ENCODE results near the gene BACH2.

BACH2 gene

DNA sequence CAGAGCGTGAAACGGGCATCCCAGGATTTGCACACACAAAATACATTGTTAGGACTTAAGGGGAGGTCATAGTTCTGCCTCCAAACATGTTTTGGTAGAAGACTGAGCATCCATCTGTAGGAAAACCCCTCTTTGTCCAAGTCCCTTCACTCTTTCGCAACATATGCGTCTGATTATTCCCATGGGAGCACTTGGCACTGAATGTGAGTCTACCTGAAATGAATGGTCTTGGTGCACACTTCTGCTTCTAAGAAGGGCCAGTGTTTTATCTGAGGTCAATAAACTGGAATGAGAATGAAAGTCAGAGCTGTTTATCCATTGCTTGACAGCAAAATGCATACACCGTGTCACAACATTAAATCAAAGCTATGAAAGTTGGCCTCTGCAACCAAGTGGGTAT is 369.4 kb downstream of the BACH2 start:
- Histone ChIP-seq H3K9me2 (replicated peaks; ENCODE audit: control insufficient read depth, low read length) (no peaks in the 10 kb centered on the region), H3K27ac (ENCODE audit: low read depth, low read length) (no peak overlapping the region), H3K4me2 (ENCODE audit: low read length) (no peak overlapping the region), H3K27me3 (ENCODE audit: control insufficient read depth, low read length) (no peaks in the 10 kb centered on the region), H3K4me1 (ENCODE audit: control insufficient read depth, low read length) (no peaks in the 10 kb centered on the region), H4K20me1 (ENCODE audit: control insufficient read depth, insufficient read depth, low read depth, low read length) (peaks cover 22% of the 10 kb centered on the region), H3F3A (ENCODE audit: control insufficient read depth, insufficient read depth) (peaks cover 80% of the 10 kb centered on the region), H3K9me3 (ENCODE audit: control insufficient read depth, insufficient read depth, low read length) (no peaks in the 10 kb centered on the region), H3K4me3 (ENCODE audit: low read length) (no peak overlapping the region), H3K79me2 (ENCODE audit: control insufficient read depth, low read length) (0 out of 2 replicates have a peak, but pooled peaks cover 3% of the 10 kb centered on the region), H3K36me3 (ENCODE audit: control insufficient read depth, low read length) (peaks cover 50% of the 10 kb centered on the region)
- TF ChIP-seq, protein P1, sequence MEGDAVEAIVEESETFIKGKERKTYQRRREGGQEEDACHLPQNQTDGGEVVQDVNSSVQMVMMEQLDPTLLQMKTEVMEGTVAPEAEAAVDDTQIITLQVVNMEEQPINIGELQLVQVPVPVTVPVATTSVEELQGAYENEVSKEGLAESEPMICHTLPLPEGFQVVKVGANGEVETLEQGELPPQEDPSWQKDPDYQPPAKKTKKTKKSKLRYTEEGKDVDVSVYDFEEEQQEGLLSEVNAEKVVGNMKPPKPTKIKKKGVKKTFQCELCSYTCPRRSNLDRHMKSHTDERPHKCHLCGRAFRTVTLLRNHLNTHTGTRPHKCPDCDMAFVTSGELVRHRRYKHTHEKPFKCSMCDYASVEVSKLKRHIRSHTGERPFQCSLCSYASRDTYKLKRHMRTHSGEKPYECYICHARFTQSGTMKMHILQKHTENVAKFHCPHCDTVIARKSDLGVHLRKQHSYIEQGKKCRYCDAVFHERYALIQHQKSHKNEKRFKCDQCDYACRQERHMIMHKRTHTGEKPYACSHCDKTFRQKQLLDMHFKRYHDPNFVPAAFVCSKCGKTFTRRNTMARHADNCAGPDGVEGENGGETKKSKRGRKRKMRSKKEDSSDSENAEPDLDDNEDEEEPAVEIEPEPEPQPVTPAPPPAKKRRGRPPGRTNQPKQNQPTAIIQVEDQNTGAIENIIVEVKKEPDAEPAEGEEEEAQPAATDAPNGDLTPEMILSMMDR (IDR thresholded peaks at IDR 0.05; ENCODE audit: low read depth, low read length, poor library complexity, severe bottlenecking): no peak

- Histone ChIP-seq H3K27ac (ENCODE audit: low read depth, low read length) (no peak overlapping the region), H4K20me1 (ENCODE audit: control insufficient read depth, insufficient read depth, low read depth, low read length) (peaks cover 18% of the 10 kb centered on the region; the same call in 1 of the 2 replicates), H3K79me2 (ENCODE audit: control insufficient read depth, low read length) (no peaks in the 10 kb centered on the region), H3K4me3 (ENCODE audit: low read length) (no peak overlapping the region), H3K36me3 (ENCODE audit: control insufficient read depth, low read length) (peaks cover 37% of the 10 kb centered on the region), H3K27me3 (ENCODE audit: control insufficient read depth, low read length) (no peaks in the 10 kb centered on the region), H3F3A (ENCODE audit: control insufficient read depth, insufficient read depth) (peaks cover 68% of the 10 kb centered on the region), H3K4me2 (ENCODE audit: low read length) (no peak overlapping the region), H3K4me1 (ENCODE audit: control insufficient read depth, low read length) (no peaks in the 10 kb centered on the region), H3K9me3 (ENCODE audit: control insufficient read depth, insufficient read depth, low read length) (no peaks in the 10 kb centered on the region), H3K9me2 (replicated peaks; ENCODE audit: control insufficient read depth, low read length) (no peaks in the 10 kb centered on the region)
- no peak for TF ChIP-seq EZH2phosphoT487 (IDR thresholded peaks at IDR 0.05; ENCODE audit: borderline replicate concordance, low read length)
- TF ChIP-seq, protein P1 (IDR thresholded peaks at IDR 0.05; ENCODE audit: low read depth, low read length, poor library complexity, severe bottlenecking): no peak
Measured at GRCh38 chr6:89925826-89926225, 370.8 kb downstream of the BACH2 start.

- Histone ChIP-seq H3K4me2 (ENCODE audit: low read length) (no peak overlapping the region), H3K9me2 (replicated peaks; ENCODE audit: control insufficient read depth, low read length) (no peaks in the 10 kb centered on the region), H4K20me1 (ENCODE audit: control insufficient read depth, insufficient read depth, low read depth, low read length) (0 out of 2 replicates have a peak, but pooled peaks cover 12% of the 10 kb centered on the region), H3K79me2 (ENCODE audit: control insufficient read depth, low read length) (no peaks in the 10 kb centered on the region), H3K36me3 (ENCODE audit: control insufficient read depth, low read length) (peaks cover 23% of the 10 kb centered on the region), H3K9me3 (ENCODE audit: control insufficient read depth, insufficient read depth, low read length) (no peaks in the 10 kb centered on the region), H3K27me3 (ENCODE audit: control insufficient read depth, low read length) (no peaks in the 10 kb centered on the region), H3K4me3 (ENCODE audit: low read length) (no peak overlapping the region), H3K4me1 (ENCODE audit: control insufficient read depth, low read length) (no peaks in the 10 kb centered on the region), H3F3A (ENCODE audit: control insufficient read depth, insufficient read depth) (peaks cover 57% of the 10 kb centered on the region), H3K27ac (ENCODE audit: low read depth, low read length) (no peak overlapping the region)
- TF ChIP-seq, protein P1 (IDR thresholded peaks at IDR 0.05; ENCODE audit: low read depth, low read length, poor library complexity, severe bottlenecking): no peak
- TF ChIP-seq EZH2phosphoT487 (IDR thresholded peaks at IDR 0.05; ENCODE audit: borderline replicate concordance, low read length): no peak
Measured at GRCh38 chr6:89924231-89924630, 372.4 kb downstream of the BACH2 start.
